Fibroblast of mammary gland (primary cell): ENCODE data around the gene GSG1L.

Experiments
- DNase-seq: peaks from one replicate; pipeline ENCODE4 v3.0.0-alpha.2; 2010; ENCODE audit warnings: low read depth
- H3K4me3 ChIP-seq: 2 replicates; pipeline ENCODE4 v1.5.1; 2011; ENCODE audit warnings: low read depth, mild to moderate bottlenecking, low read length, moderate library complexity; ENCODE audit not compliant: control insufficient read depth
- CTCF ChIP-seq: conservative IDR thresholded peaks from 2 replicates; pipeline ENCODE4 v1.5.1; 2011; ENCODE audit warnings: low read depth, low read length, inconsistent platforms; ENCODE audit not compliant: control insufficient read depth, insufficient read depth

Gene GSG1L

GRCh38 chr16:27777527-27777926, 286.0 kb downstream of the GSG1L start:
- no peak overlapping the region for H3K4me3 ChIP-seq
- TF ChIP-seq CTCF, result no peak
- DNase-seq, result no peak

- no peak for DNase-seq
- H3K4me3 ChIP-seq, result no peak overlapping the region
- TF ChIP-seq CTCF, result no peak
Observed at GRCh38 chr16:27776556-27777225, 286.8 kb downstream of the GSG1L start.

- H3K4me3 ChIP-seq, result no peak overlapping the region
- no peak for DNase-seq
- no peak for TF ChIP-seq CTCF
Observed at GRCh38 chr16:27775254-27775653, 288.3 kb downstream of the GSG1L start.

DNA sequence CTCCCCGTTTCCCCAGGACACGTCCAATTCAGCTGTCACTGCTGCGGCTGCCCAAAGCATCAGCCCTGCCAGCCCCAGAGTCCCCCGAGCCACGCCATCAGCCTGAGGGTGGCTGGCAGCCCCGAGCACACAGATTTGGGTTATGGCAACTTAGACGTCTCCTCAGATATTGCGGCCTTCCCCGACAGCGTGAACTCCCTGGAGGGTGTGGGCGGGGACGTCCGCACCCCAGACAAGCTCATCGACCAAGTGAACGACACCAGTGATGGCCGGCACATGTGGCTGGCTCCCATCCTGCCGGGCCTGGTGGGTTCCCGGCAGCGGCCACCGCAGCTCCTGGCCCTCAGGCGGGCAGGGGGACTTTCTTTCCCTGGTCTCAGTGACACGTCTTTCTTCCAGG, 288.7 kb downstream of the GSG1L start:
- TF ChIP-seq CTCF, result no peak
- no peak overlapping the region for H3K4me3 ChIP-seq
- DNase-seq, result no peak

- no peak for TF ChIP-seq CTCF
- no peak overlapping the region for H3K4me3 ChIP-seq
- no peak for DNase-seq
Observed at GRCh38 chr16:27773344-27773743, 290.2 kb downstream of the GSG1L start.

DNA sequence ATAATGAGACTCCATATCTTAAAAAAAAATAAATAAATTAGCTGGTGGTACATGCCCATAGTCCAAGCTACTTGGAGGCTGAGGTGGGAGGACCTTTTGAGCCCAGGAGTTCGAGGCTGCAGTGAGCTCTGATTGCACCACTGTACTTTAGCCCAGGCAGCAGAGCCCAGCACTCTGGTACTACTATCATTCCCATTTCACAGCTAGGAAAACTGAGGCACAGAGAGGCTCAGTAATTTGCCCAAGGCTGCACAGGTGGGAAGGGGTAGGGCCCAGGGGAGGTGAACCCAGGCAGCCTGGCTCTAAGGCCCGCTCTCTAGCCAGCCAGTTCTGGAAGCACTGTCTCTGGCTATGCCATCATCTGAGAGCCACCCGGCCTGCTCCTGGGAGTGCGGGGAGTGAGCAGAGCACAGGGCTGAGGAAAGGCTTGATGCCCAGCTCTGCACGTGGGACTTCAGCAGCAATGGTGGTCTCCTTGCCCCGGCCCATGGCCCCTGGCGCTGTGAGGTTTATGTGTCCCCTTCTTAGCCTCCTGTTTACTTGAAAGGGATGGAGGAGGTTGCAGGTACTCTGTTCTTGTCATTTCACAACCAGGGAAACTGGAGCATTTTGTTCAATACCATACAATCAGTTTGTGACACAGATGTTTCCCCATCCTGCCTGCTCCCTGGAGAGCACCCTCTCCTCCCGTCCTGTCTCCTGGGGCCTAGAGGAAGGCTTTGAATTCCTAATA, 291.3 kb downstream of the GSG1L start:
- DNase-seq, result no peak
- H3K4me3 ChIP-seq, result no peak overlapping the region
- no peak for TF ChIP-seq CTCF
